HepG2 (cell line): ENCODE data around the gene KITLG. TPM values are rescaled to one million over a fixed set of nuclear protein-coding genes. Genes with fewer than 3 reads are reported as not detected.

ENCODE experiments used
- ATAC-seq: fragments of 200-7000 bp; cut with Tn5 transposase; 3 replicates; pipeline ENCODE4 v1.9.1; 2020; ENCODE audit warnings: mild to moderate bottlenecking, moderate library complexity
- BruUV-seq: library from RNA; stranded (reverse); fragments of 400-500 nt; replicated peaks from 2 replicates; lab custom pipeline; 2021; lab: Mats Ljungman, UMichigan
- CTCF ChIA-PET: fragments of 300-600 bp; formaldehyde crosslinking; extraction: SDS; loops from one replicate; lab custom pipeline; 2021; ENCODE audit warnings: low total read pairs, inconsistent platforms, low intra/inter-chr PET ratio; lab: Yijun Ruan, JAX
- POLR2A ChIA-PET: fragments of 350-600 bp; sonication (Branson Sonifier 250); formaldehyde crosslinking; loops from one replicate; lab custom pipeline; 2020; ENCODE audit warnings: antibody characterized with exemption, inconsistent platforms; lab: Yijun Ruan, JAX
- DNase-seq: peaks from one replicate; pipeline ENCODE4 v3.0.0-alpha.2; 2015; ENCODE audit warnings: low spot score
- FAIRE-seq: peaks from 3 replicates; lab custom pipeline; 2011; peaks lifted over from hg19 to GRCh38; lab: Jason Lieb, UNC
- H2AFZ ChIP-seq: one replicate; pipeline ENCODE4 v1.6.1; 2011; ENCODE audit warnings: low read length, inconsistent platforms
- H3K27ac ChIP-seq: fragments of 300-600 bp; 3 replicates; pipeline ENCODE4 v1.8.0; 2011; ENCODE audit warnings: mixed run types, mild to moderate bottlenecking, mixed read lengths, low read length, inconsistent platforms; ENCODE audit not compliant: insufficient read depth; ENCODE audit errors: extremely low read length
- H3K27me3 ChIP-seq, 2 experiments: fragments of 200-600 bp in 1 of 2; 2 replicates in 1 of 2; 3 replicates in 1 of 2; pipeline versions ENCODE4 v1.6.0 to v1.8.0; 2011; ENCODE audit warnings: low read length in 2 of 2, mild to moderate bottlenecking in 2 of 2, moderate library complexity in 2 of 2, inconsistent platforms in 1 of 2; ENCODE audit not compliant: insufficient read depth in 2 of 2, control insufficient read depth in 1 of 2
- H3K36me3 ChIP-seq, 2 experiments: fragments of 200-600 bp in 1 of 2; replicated peaks in 1 of 2; 2 replicates in 1 of 2; 3 replicates in 1 of 2; pipeline versions ENCODE4 v1.5.1 to v1.8.0; 2011; ENCODE audit warnings: low read length in 2 of 2, inconsistent platforms in 1 of 2; ENCODE audit not compliant: insufficient read depth in 2 of 2, control insufficient read depth in 1 of 2
- H3K4me1 ChIP-seq: 2 replicates; pipeline ENCODE4 v1.5.1; 2012; ENCODE audit warnings: low read length, inconsistent platforms; ENCODE audit not compliant: insufficient read depth
- H3K4me2 ChIP-seq: 2 replicates; pipeline ENCODE4 v1.6.0; 2011; ENCODE audit warnings: low read depth, low read length, inconsistent platforms
- H3K4me3 ChIP-seq, 3 experiments: fragments of 200-600 bp in 1 of 3; sonication (generic), shearing (Covaris generic) in 1 of 3; replicated peaks in 1 of 3; 2 replicates each; pipeline ENCODE4 v1.5.1; 2011 to 2016; ENCODE audit warnings: low read length in 3 of 3, inconsistent platforms in 2 of 3, low read depth in 2 of 3, mild to moderate bottlenecking in 2 of 3, control low read depth in 1 of 3, mixed read lengths in 1 of 3; ENCODE audit not compliant: insufficient read depth in 1 of 3
- H3K79me2 ChIP-seq: one replicate; pipeline ENCODE4 v1.6.1; 2011; ENCODE audit warnings: low read length, inconsistent platforms; ENCODE audit not compliant: insufficient read depth
- H3K9ac ChIP-seq: 2 replicates; pipeline ENCODE4 v1.6.0; 2011; ENCODE audit warnings: mild to moderate bottlenecking, low read depth, low read length, inconsistent platforms; ENCODE audit not compliant: insufficient read depth
- H3K9me3 ChIP-seq: 2 replicates; pipeline ENCODE4 v1.5.1; 2012; ENCODE audit warnings: mild to moderate bottlenecking, low read length
- H4K20me1 ChIP-seq: 2 replicates; pipeline ENCODE4 v1.6.0; 2011; ENCODE audit warnings: inconsistent platforms, mild to moderate bottlenecking, low read length, moderate library complexity; ENCODE audit not compliant: insufficient read depth
- AGO1 ChIP-seq: fragments of 200-400 bp; formaldehyde crosslinking; IDR thresholded peaks from 2 replicates; pipeline ENCODE4 v1.6.1; 2017; ENCODE audit warnings: mild to moderate bottlenecking, low read depth, low read length, moderate library complexity; ENCODE audit not compliant: poor library complexity, severe bottlenecking
- AKNA ChIP-seq: sonication (generic); formaldehyde crosslinking; IDR thresholded peaks from 2 replicates; pipeline ENCODE4 v1.4.0; 2020; ENCODE audit warnings: missing genetic modification reagents, borderline replicate concordance
- HINFP ChIP-seq: sonication (generic); formaldehyde crosslinking; IDR thresholded peaks from 2 replicates; pipeline ENCODE4 v1.4.0; 2020; ENCODE audit warnings: low read depth, mild to moderate bottlenecking, missing genetic modification reagents
- MEIS1 ChIP-seq: sonication (generic); formaldehyde crosslinking; IDR thresholded peaks from 2 replicates; pipeline ENCODE4 v1.9.0; 2021; ENCODE audit warnings: mild to moderate bottlenecking, missing genetic modification reagents, moderate library complexity, borderline replicate concordance
- PRDM4 ChIP-seq: sonication (generic); formaldehyde crosslinking; IDR thresholded peaks from 2 replicates; pipeline ENCODE4 v1.9.0; 2021; ENCODE audit warnings: missing genetic modification reagents, borderline replicate concordance
- SRSF1 ChIP-seq: fragments of 200-400 bp; formaldehyde crosslinking; optimal IDR thresholded peaks from 2 replicates; pipeline ENCODE3; 2017; ENCODE audit warnings: mild to moderate bottlenecking, low read depth, low read length, moderate library complexity
- ZNF331 ChIP-seq: sonication (generic); formaldehyde crosslinking; IDR thresholded peaks from 2 replicates; pipeline ENCODE4 v1.4.0; 2020; ENCODE audit warnings: missing genetic modification reagents
- ZNF646 ChIP-seq: sonication (generic); formaldehyde crosslinking; IDR thresholded peaks from 2 replicates; pipeline ENCODE4 v1.9.0; 2021; ENCODE audit warnings: mild to moderate bottlenecking, missing genetic modification reagents
- WGBS: methylation state at CpG from one replicate; pipeline ENCODE4 v1.1.6; 2017; ENCODE audit warnings: low lambda C conversion rate; 5-methylcytosine and 5-hydroxymethylcytosine counted together
- in situ Hi-C: cut with HindIII; loops from 2 replicates; pipeline ENCODE4 v1.10.0; 2017; ENCODE audit warnings: low pct_unique_long_range_greater_than_20kb; ENCODE audit not compliant: extremely low pct_ligation_motif_present
- intact Hi-C: fragments of 100-400 bp; cut with micrococcal nuclease; formaldehyde crosslinking; loops from one replicate; pipeline ENCODE4 v1.10.0; 2022; ENCODE audit not compliant: unreplicated experiment
- polyA plus RNA-seq, 8 experiments: library from polyadenylated mRNA; depleted of rRNA in 3 of 8; stranded (reverse) in 7 of 8; unstranded in 1 of 8; fragments of >200 nt; fragmentation: Illumina TruSeq in 4 of 8; extraction: Trizol in 4 of 8; gene quantifications; 2 replicates each; pipeline versions ENCODE4 v1.2.1 to v1.2.3, GENCODE V29; 2011 to 2016; ENCODE audit warnings: low read depth in 4 of 8, missing spikeins in 1 of 8, mixed read lengths in 1 of 8; ENCODE audit not compliant: insufficient read depth in 1 of 8
- total RNA-seq, 5 experiments: library from RNA; depleted of rRNA; stranded (reverse); fragments of >200 nt; fragmentation: Illumina TruSeq; extraction: Trizol; gene quantifications; 2 replicates each; pipeline ENCODE4 v1.2.3, GENCODE V29; 2016; ENCODE audit warnings: low read depth in 1 of 5

The KITLG gene
- total and polyA plus RNA-seq, 2 of the 13 experiments (the other 11 are each of a cell fraction or from before 2014, with no cell fraction given) = 0.66 to 4.3 TPM

- in situ Hi-C loops = no loop called here
- ATAC-seq (no peak), DNase-seq (no peak)
- TF ChIP-seq AGO1 (no peak), ZNF646 (CRISPR knock-in tag) (no peak), ZNF331 (no peak), SRSF1 (no peak), HINFP (CRISPR knock-in tag) (no peak), MEIS1 (CRISPR knock-in tag) (no peak), PRDM4 (CRISPR knock-in tag) (no peak), AKNA (CRISPR knock-in tag) (no peak)
Measured at GRCh38 chr12:88591343-88591742, 11.1 kb upstream of the KITLG start.

More at GRCh38 chr12:88591343-88591742, 11.1 kb upstream of the KITLG start:
- no peaks in the 10 kb centered on the region for H3K36me3 ChIP-seq
- BruUV-seq = no TSS peak
- intact Hi-C loops = no loop called here
- no peak overlapping the region for H3K4me2 ChIP-seq
- H4K20me1 ChIP-seq = no peaks in the 10 kb centered on the region
- H3K4me3 ChIP-seq = no peak overlapping the region
- H3K27me3 ChIP-seq = no peaks in the 10 kb centered on the region
- no peak for FAIRE-seq
- peaks cover 14% of the 10 kb centered on the region; the same call in 1 of the 2 replicates for H3K9me3 ChIP-seq
- CTCF ChIA-PET = no interaction called here
- WGBS = 66% methylated on average over 2 of the region's 2 CpGs
- no peaks in the 10 kb centered on the region for H3K4me1 ChIP-seq
- H3K9ac ChIP-seq = no peak overlapping the region
- no peak overlapping the region for H3K27ac ChIP-seq
- POLR2A ChIA-PET = no interaction called here
- no peaks in the 10 kb centered on the region for H3K79me2 ChIP-seq
- H2AFZ ChIP-seq = no peak overlapping the region
